Stimulated activated CD8-positive, alpha-beta memory T cell treated with anti-CD3 and anti-CD28 coated beads, Interleukin-7, amount 100 ng/mL, for 1 hour (primary cell): ENCODE data around the gene ACP6.
A peak's percentile ranks its signal among the peaks of the same experiment; 100 is the strongest.
"Not testable (repeated sequence)": the region's sequence is repeated elsewhere in the genome, so short reads cannot be mapped to it uniquely, and the experiment has no call there.

Experiments used
- DNase-seq, 2 donors: peaks; one replicate each; pipeline ENCODE4 v3.0.0-alpha.2; 2020; ENCODE audit warnings: low read depth in 2 of 2

Gene ACP6

GRCh38 chr1:147670319-147671001 is at the start of gene ACP6:
TSS of gene ACP6 (minus strand) at chr1:147670524. CDS start at chr1:147670048, 476 bp downstream.
- DNase-seq, result peak; percentile 69 to 71

GRCh38 chr1:147719711-147720225 is 49.4 kb upstream of the ACP6 start:
- no peak for DNase-seq

GRCh38 chr1:147719029-147719698 is 48.8 kb upstream of the ACP6 start:
- no peak for DNase-seq

GRCh38 chr1:147717706-147718097 is 47.4 kb upstream of the ACP6 start:
- no peak for DNase-seq

GRCh38 chr1:147717051-147717705 is 46.9 kb upstream of the ACP6 start:
- DNase-seq, result no peak

GRCh38 chr1:147712605-147713004 is 42.3 kb upstream of the ACP6 start:
- no peak for DNase-seq

- DNase-seq, result peak; percentile 1 to 35
Measured at GRCh38 chr1:147700042-147701006, 30.0 kb upstream of the ACP6 start.

GRCh38 chr1:147699686-147700041 is 29.3 kb upstream of the ACP6 start:
- no peak for DNase-seq

- no peak for DNase-seq
Measured at GRCh38 chr1:147683163-147683763, 12.9 kb upstream of the ACP6 start.

- DNase-seq, result not testable (repeated sequence)
Measured at GRCh38 chr1:147680608-147681235, 10.4 kb upstream of the ACP6 start.

GRCh38 chr1:147677681-147678080 is 7.4 kb upstream of the ACP6 start:
- DNase-seq, result not testable (repeated sequence)

- no peak for DNase-seq
Measured at GRCh38 chr1:147676311-147677085, 6.2 kb upstream of the ACP6 start.

- no peak for DNase-seq
Measured at GRCh38 chr1:147673816-147674215, 3.5 kb upstream of the ACP6 start.

GRCh38 chr1:147673406-147673805 is 3.1 kb upstream of the ACP6 start:
- DNase-seq, result no peak

GRCh38 chr1:147669469-147670318 is 630 bp downstream of the ACP6 start:
- DNase-seq, result peak in 1 of 2 donors; percentile 7

GRCh38 chr1:147665521-147665920 is 4.8 kb downstream of the ACP6 start:
- DNase-seq, result no peak

GRCh38 chr1:147664206-147664605 is 6.1 kb downstream of the ACP6 start:
- DNase-seq, result no peak

GRCh38 chr1:147654511-147654910 is 15.8 kb downstream of the ACP6 start:
- no peak for DNase-seq

GRCh38 chr1:147652306-147652705 is 18.0 kb downstream of the ACP6 start:
- DNase-seq, result no peak
